GM19351 (cell line): Measurements from ENCODE around the gene KDM5B.
"Not testable (repeated sequence)": the region's sequence is repeated elsewhere in the genome, so short reads cannot be mapped to it uniquely, and the experiment has no call there.

ENCODE experiments used
- ATAC-seq: cut with Tn5 transposase; IDR thresholded peaks from one replicate; pipeline ENCODE4 v1.9.1; 2021; ENCODE audit warnings: mild to moderate bottlenecking, moderate library complexity; ENCODE audit not compliant: unreplicated experiment

Gene KDM5B

GRCh38 chr1:202714202-202714601, 94.0 kb downstream of the KDM5B start:
- not testable (repeated sequence) for ATAC-seq

- no peak for ATAC-seq
Observed at GRCh38 chr1:202713110-202713509, 95.1 kb downstream of the KDM5B start.

- ATAC-seq, result no peak
Observed at GRCh38 chr1:202711949-202712635, 96.1 kb downstream of the KDM5B start.

GRCh38 chr1:202710070-202711045, 97.9 kb downstream of the KDM5B start, which contains the start of gene SYT2:
Gene SYT2, minus strand, starts transcription at chr1:202710454. Its CDS starts 104,682 bp downstream, at chr1:202605772.
- no peak for ATAC-seq

- no peak for ATAC-seq
Observed at GRCh38 chr1:202709276-202710041, 98.8 kb downstream of the KDM5B start.

- ATAC-seq, result no peak
Observed at GRCh38 chr1:202708456-202709275, 99.6 kb downstream of the KDM5B start.

GRCh38 chr1:202706851-202707250, 101.4 kb downstream of the KDM5B start:
- no peak for ATAC-seq

- no peak for ATAC-seq
Observed at GRCh38 chr1:202704601-202705000, 103.6 kb downstream of the KDM5B start.

GRCh38 chr1:202703191-202703590, 105.0 kb downstream of the KDM5B start:
- ATAC-seq, result no peak

GRCh38 chr1:202702088-202702487, 106.1 kb downstream of the KDM5B start:
- no peak for ATAC-seq

- ATAC-seq, result no peak
Observed at GRCh38 chr1:202701200-202701599, 107.0 kb downstream of the KDM5B start.

- ATAC-seq, result no peak
Observed at GRCh38 chr1:202700061-202700460, 108.2 kb downstream of the KDM5B start.

- ATAC-seq, result no peak
Observed at GRCh38 chr1:202698276-202698675, 109.9 kb downstream of the KDM5B start.

- ATAC-seq, result no peak
Observed at GRCh38 chr1:202697038-202697437, 111.2 kb downstream of the KDM5B start.

- no peak for ATAC-seq
Observed at GRCh38 chr1:202694314-202694713, 113.9 kb downstream of the KDM5B start.

GRCh38 chr1:202692959-202693555, 115.2 kb downstream of the KDM5B start:
- no peak for ATAC-seq

GRCh38 chr1:202691816-202692215, 116.4 kb downstream of the KDM5B start:
- ATAC-seq, result no peak

GRCh38 chr1:202689493-202690342, 118.5 kb downstream of the KDM5B start:
- ATAC-seq, result no peak

GRCh38 chr1:202689082-202689481, 119.1 kb downstream of the KDM5B start:
- no peak for ATAC-seq
